ENCODE measurements around the gene TAS2R60.

TAS2R60 gene

GRCh38 chr7:143437578-143437977 lies 5.7 kb upstream of the TAS2R60 start:
- DNase-seq (ENCODE audit: low read depth, low spot score): no peak

GRCh38 chr7:143439866-143440265 lies 3.4 kb upstream of the TAS2R60 start:
- no peak for DNase-seq (ENCODE audit: low read depth, low spot score)

- DNase-seq (ENCODE audit: low read depth, low spot score): no peak
Observed at GRCh38 chr7:143444063-143444782, 970 bp downstream of the TAS2R60 start.

DNA sequence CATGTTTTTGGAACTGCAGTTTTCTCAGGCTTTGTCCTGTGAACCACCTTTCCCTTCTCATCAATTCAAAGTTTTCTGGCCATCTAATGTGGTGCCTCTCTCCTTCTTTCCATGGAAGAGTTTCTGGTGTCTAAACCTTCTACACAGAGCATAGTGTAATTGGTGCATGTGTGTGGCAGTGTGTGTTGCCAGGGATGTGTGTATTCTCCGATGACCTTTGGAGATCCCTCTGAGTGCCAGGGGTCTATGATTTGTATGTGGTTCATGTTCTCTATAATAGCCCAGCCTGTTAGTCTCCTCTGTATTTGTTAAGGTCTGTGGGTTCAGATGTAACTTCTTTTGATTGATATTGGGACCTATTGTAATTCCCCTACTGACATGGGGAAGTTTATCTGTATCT lies 1.5 kb downstream of the TAS2R60 start:
- no peak for DNase-seq (ENCODE audit: low read depth, low spot score)

GRCh38 chr7:143447466-143447865 lies 4.2 kb downstream of the TAS2R60 start:
- DNase-seq (ENCODE audit: low read depth, low spot score): no peak

GRCh38 chr7:143448429-143448828 lies 5.2 kb downstream of the TAS2R60 start:
- DNase-seq (ENCODE audit: low read depth, low spot score): no peak

GRCh38 chr7:143449793-143450192 lies 6.5 kb downstream of the TAS2R60 start:
- no peak for DNase-seq (ENCODE audit: low read depth, low spot score)

- DNase-seq (ENCODE audit: low read depth, low spot score): no peak
Observed at GRCh38 chr7:143451122-143451521, 7.9 kb downstream of the TAS2R60 start.

GRCh38 chr7:143451746-143452145 lies 8.5 kb downstream of the TAS2R60 start:
- DNase-seq (ENCODE audit: low read depth, low spot score): no peak

- DNase-seq (ENCODE audit: low read depth, low spot score): no peak
Observed at GRCh38 chr7:143452495-143452894, 9.2 kb downstream of the TAS2R60 start.

- no peak for DNase-seq (ENCODE audit: low read depth, low spot score)
Observed at GRCh38 chr7:143454091-143454680, 10.9 kb downstream of the TAS2R60 start.

GRCh38 chr7:143455491-143455890 lies 12.2 kb downstream of the TAS2R60 start:
- no peak for DNase-seq (ENCODE audit: low read depth, low spot score)

GRCh38 chr7:143455942-143456341 lies 12.7 kb downstream of the TAS2R60 start:
- no peak for DNase-seq (ENCODE audit: low read depth, low spot score)

- no peak for DNase-seq (ENCODE audit: low read depth, low spot score)
Observed at GRCh38 chr7:143456992-143457793, 13.9 kb downstream of the TAS2R60 start.

GRCh38 chr7:143458263-143458662 lies 15.0 kb downstream of the TAS2R60 start:
- DNase-seq (ENCODE audit: low read depth, low spot score): no peak

DNA sequence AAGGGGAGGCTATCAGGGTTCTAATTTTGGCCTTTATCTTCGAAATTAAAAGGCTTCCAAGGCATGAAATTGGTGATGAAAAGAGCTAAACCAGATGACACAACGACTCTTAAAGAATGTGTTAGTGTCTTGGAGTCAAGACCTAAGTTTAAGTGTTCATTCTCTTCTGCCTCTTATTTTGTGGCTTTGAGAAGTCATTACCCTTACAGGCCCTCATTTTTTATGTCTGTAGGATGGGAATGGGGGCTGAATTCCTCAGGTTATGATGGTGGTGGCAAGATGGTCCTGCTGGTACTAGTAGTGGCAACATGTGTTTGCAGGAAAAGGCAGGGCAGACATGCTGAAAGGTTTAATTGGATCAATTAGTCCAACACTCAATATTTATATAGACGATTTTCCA lies 15.4 kb downstream of the TAS2R60 start:
- no peak for DNase-seq (ENCODE audit: low read depth, low spot score)

GRCh38 chr7:143459359-143459758 lies 16.1 kb downstream of the TAS2R60 start:
- no peak for DNase-seq (ENCODE audit: low read depth, low spot score)

GRCh38 chr7:143460271-143460979 lies 17.2 kb downstream of the TAS2R60 start:
- no peak for DNase-seq (ENCODE audit: low read depth, low spot score)

- DNase-seq (ENCODE audit: low read depth, low spot score): no peak
Observed at GRCh38 chr7:143462045-143462444, 18.8 kb downstream of the TAS2R60 start.

DNA sequence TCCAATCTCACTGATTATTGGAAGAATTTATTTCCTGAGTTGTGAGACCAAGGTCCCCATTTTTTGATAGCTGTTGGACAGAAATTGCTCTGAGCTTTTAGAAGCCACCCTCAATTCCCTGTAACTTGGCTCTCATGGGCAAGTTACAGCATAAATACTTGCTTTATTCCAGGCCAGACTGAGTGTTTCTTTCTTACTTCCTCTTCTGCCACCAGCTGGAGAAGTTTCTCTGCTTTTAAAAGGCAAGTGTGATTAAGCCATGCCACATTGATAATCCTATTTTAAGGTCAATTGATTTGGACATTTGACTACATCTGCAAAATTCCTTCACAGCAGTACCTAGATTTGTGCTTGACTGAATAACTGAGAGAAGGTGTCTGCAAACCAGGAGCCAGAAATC lies 20.3 kb downstream of the TAS2R60 start:
- DNase-seq (ENCODE audit: low read depth, low spot score): no peak

GRCh38 chr7:143463957-143464356 lies 20.7 kb downstream of the TAS2R60 start:
- DNase-seq (ENCODE audit: low read depth, low spot score): no peak

GRCh38 chr7:143467724-143468123 lies 24.5 kb downstream of the TAS2R60 start:
- no peak for DNase-seq (ENCODE audit: low read depth, low spot score)

Measured in astrocyte of the hippocampus (primary cell).